Sigmoid colon (tissue), 7 donors: ENCODE results near the gene NR2F1-AS1. TPM values are rescaled to one million over a fixed set of nuclear protein-coding genes. Genes with fewer than 3 reads are reported as not detected.

ENCODE experiments used
- DNase-seq: peaks from one replicate; pipeline ENCODE4 v3.0.0-alpha.2; 2019
- H3K27ac ChIP-seq, 4 donors: fragments of 200-600 bp; sonication (generic); one replicate each; pipeline ENCODE4 v1.5.1; 2016 to 2019; ENCODE audit warnings: mild to moderate bottlenecking in 1 of 4
- H3K27me3 ChIP-seq, 3 donors: fragments of 200-600 bp; sonication (generic); one replicate each; pipeline ENCODE4 v1.5.1; 2019; ENCODE audit warnings: mild to moderate bottlenecking in 1 of 3
- H3K36me3 ChIP-seq, 4 donors: fragments of 200-600 bp; sonication (generic); one replicate each; pipeline ENCODE4 v1.5.1; 2016 to 2019
- H3K4me1 ChIP-seq, 4 donors: fragments of 200-600 bp; sonication (generic); one replicate each; pipeline ENCODE4 v1.5.1; 2017 to 2019
- H3K4me3 ChIP-seq, 4 donors: fragments of 200-600 bp; sonication (generic); one replicate each; pipeline ENCODE4 v1.5.1; 2017 to 2019; ENCODE audit warnings: mild to moderate bottlenecking in 2 of 4, moderate library complexity in 1 of 4
- H3K9me3 ChIP-seq, 4 donors: fragments of 200-600 bp in 3 of 4; sonication (generic) in 3 of 4; one replicate each; pipeline versions ENCODE4 v1.5.1 to v1.6.1; 2013 to 2019
- EP300 ChIP-seq, 4 donors: sonication (generic); formaldehyde crosslinking; IDR thresholded peaks; one replicate each; pipeline ENCODE4 v1.6.1; 2017; ENCODE audit warnings: antibody characterized with exemption in 4 of 4
- POLR2A ChIP-seq, 2 donors: fragments of 450-650 bp; IDR thresholded peaks; one replicate each; pipeline ENCODE4 v1.6.1; 2016; ENCODE audit warnings: antibody characterized with exemption in 2 of 2, mild to moderate bottlenecking in 2 of 2, moderate library complexity in 2 of 2
- POLR2AphosphoS5 ChIP-seq, 4 donors: sonication (generic); formaldehyde crosslinking; IDR thresholded peaks; one replicate each; pipeline ENCODE4 v1.6.1; 2017; ENCODE audit warnings: antibody characterized with exemption in 4 of 4
- WGBS, 2 donors: extraction: QIAGEN DNeasy Blood & Tissue Kit; methylation state at CpG; one replicate each; pipeline ENCODE4 v1.1.7; 2013; 5-methylcytosine and 5-hydroxymethylcytosine counted together
- intact Hi-C: fragments of 100-400 bp; cut with DNase I; formaldehyde crosslinking; loops from one replicate; pipeline ENCODE4 v1.15.1; 2023
- polyA plus RNA-seq, 3 donors: library from polyadenylated mRNA; stranded (reverse); fragments of 200-250 nt; gene quantifications; one replicate each; pipeline ENCODE4 v1.2.3, GENCODE V29; 2013
- total RNA-seq, 4 donors: library from RNA; depleted of rRNA; stranded (reverse); fragments of >200 nt; gene quantifications; one replicate each; pipeline ENCODE4 v1.1.0, GENCODE V29; 2016
- TF ChIP-seq, protein P1 (sequence below), 4 experiments: fragments of 450-650 bp in 3 of 4; fragments of 200-600 bp in 1 of 4; IDR thresholded peaks; one replicate each; pipeline ENCODE4 v1.5.1; 2016 to 2019; ENCODE audit warnings: antibody characterized with exemption in 4 of 4, mild to moderate bottlenecking in 3 of 4, moderate library complexity in 2 of 4
- donor health status: healthy with polysubstance abuse.
- donor health status: Bipolar disorder and iron deficiency.
- donor health status: healthy.

Gene NR2F1-AS1
- total and polyA plus RNA-seq, 7 donors = 1.4 to 15.2 (median 8.9) TPM

DNA sequence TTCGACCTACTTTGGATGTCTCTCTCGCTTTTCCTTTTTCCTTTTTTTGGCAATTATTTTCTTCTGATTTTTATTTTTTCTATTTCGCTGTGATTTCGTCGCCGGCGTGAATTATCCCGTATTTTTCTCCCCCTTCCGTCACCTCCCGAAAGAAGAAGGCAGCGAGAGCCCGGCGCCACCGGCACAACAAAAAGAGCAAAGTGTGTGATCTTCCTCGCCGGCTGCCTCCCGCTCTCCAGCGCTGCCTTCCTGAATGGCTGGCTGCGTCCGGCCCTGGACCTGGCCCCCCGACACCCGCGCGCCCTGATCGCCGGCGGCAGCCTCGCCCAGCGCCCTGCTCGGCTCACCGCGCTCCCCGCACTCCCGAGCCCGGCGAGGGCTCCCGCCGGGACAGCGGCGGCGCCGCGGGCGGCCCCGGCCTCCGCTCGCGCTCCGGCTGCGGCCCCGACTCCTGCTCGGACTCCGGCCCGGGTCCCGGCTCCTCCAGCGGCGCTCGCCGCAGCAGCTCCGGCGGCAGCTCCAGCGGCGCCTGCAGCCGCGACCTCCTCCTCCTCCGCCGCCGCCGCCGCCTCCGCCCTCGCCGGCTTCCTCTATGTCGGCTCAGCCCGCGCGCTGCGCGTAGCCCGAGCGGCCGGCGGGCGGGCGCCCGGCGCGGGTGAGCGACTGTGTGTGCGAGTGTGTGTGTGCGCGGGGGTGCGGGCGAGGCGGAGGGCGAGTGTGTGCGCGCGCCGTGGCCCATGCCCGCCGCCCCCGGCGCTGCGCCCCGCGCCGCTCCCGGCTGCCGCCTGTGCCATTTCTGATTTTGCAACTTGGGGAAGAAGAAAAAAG is 3.0 kb upstream of the NR2F1-AS1 start:
- peaks cover 0 to 50% (median 45%) of the 10 kb centered on the region in 4 donors for H3K4me1 ChIP-seq
- H3K36me3 ChIP-seq = no peaks in the 10 kb centered on the region
- H3K27me3 ChIP-seq = peaks cover 9 to 92% (median 51%) of the 10 kb centered on the region in 3 donors
- peak; percentile 71 for DNase-seq
- WGBS, 2 donors = 1% methylated on average over 110 of the region's 110 CpGs
- no peaks in the 10 kb centered on the region for H3K9me3 ChIP-seq
- peak overlapping the region; percentile 66 to 90 (median 73) for H3K27ac ChIP-seq
- intact Hi-C loops = loop anchor here (5.0 to 10.0 kb wide), 3 partner anchors 38 to 531 kb away; a partner anchor contains a TSS
- no peak for TF ChIP-seq POLR2A (IDR thresholded peaks at IDR 0.05)
- TF ChIP-seq EP300 (IDR thresholded peaks at IDR 0.05) = no peak
- no peak for TF ChIP-seq POLR2AphosphoS5 (IDR thresholded peaks at IDR 0.05)
- TF ChIP-seq, protein P1, sequence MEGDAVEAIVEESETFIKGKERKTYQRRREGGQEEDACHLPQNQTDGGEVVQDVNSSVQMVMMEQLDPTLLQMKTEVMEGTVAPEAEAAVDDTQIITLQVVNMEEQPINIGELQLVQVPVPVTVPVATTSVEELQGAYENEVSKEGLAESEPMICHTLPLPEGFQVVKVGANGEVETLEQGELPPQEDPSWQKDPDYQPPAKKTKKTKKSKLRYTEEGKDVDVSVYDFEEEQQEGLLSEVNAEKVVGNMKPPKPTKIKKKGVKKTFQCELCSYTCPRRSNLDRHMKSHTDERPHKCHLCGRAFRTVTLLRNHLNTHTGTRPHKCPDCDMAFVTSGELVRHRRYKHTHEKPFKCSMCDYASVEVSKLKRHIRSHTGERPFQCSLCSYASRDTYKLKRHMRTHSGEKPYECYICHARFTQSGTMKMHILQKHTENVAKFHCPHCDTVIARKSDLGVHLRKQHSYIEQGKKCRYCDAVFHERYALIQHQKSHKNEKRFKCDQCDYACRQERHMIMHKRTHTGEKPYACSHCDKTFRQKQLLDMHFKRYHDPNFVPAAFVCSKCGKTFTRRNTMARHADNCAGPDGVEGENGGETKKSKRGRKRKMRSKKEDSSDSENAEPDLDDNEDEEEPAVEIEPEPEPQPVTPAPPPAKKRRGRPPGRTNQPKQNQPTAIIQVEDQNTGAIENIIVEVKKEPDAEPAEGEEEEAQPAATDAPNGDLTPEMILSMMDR (IDR thresholded peaks at IDR 0.05) = no peak
- H3K4me3 ChIP-seq = peak overlapping the region; percentile 39 to 63 (median 58)

DNA sequence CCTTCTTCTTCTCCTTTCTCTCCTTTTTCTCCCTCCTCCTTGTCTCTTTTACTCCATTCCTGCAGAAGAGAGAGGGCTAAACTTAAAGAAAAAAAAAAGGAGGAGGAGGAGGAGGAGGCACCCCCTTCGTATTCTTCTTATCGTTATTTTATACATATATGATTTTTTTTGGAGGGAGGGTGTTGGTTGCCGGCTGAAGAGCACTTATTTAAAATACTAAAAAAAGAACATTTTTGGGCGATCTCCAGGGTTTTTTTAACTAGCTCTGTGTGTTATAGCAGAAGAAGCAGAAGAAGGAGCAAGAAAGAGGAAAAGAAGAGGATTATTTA is 2.4 kb upstream of the NR2F1-AS1 start:
- no peak for DNase-seq
- Histone ChIP-seq H3K36me3 (no peaks in the 10 kb centered on the region), H3K4me3 (peak overlapping the region; percentile 39 to 63 (median 58)), H3K9me3 (no peaks in the 10 kb centered on the region), H3K27me3 (peaks cover 9 to 92% (median 51%) of the 10 kb centered on the region in 3 donors), H3K27ac (peak overlapping the region; percentile 66 to 90 (median 73)), H3K4me1 (peaks cover 0 to 52% (median 48%) of the 10 kb centered on the region in 4 donors)
- TF ChIP-seq POLR2A (IDR thresholded peaks at IDR 0.05) (no peak), EP300 (IDR thresholded peaks at IDR 0.05) (no peak), POLR2AphosphoS5 (IDR thresholded peaks at IDR 0.05) (no peak)
- TF ChIP-seq, protein P1 (IDR thresholded peaks at IDR 0.05) = no peak
- intact Hi-C loops = loop anchor here (5.0 to 10.0 kb wide), 3 partner anchors 39 to 531 kb away; a partner anchor contains a TSS
- 2 to 5% methylated on average over 4 of the region's 4 CpGs for WGBS, 2 donors

DNA sequence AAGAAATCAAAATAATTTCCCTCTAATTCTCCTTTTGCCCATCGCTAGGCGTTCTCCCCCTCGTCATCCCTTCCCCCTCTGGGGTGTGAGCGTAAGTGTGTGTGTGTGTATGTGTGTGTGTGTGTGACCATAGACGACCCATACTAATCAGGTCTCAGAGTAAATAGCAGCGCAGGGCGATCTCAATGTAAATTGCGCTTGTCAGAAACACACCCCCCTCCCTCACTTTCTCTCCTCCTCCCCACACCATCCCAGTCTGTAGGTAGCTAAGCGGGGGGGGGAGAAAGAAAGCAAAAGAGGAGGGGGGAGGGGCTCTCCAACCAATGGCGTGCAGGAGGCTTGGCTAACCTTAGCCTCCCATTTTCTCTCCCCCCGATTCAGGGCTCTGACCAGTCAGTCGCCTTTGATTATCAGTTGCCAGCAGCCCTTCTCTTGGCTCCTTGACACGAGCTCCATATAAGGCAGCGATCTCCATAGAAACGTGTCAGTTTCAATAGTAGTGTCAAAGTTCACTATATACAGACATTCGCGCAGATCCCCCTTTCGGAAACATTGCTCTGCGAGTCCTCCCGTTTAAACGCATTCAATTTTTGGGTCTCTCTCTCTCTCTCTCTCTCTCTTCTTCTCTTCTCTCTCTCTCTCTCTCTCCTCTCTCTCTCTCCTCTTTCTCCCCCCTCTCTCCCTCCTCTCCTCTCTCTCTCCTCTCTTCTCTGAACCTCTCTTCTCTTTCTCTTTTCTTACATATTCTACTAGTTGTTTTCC is 1.8 kb upstream of the NR2F1-AS1 start, which contains the start of gene NR2F1:
TSS of gene NR2F1 (plus strand) at position 546 of the 762 bp plus-strand sequence. CDS start 1,802 bp downstream, outside the sequence.
- peaks cover 0 to 52% (median 48%) of the 10 kb centered on the region in 4 donors for H3K4me1 ChIP-seq
- 0 to 4% methylated on average over 21 of the region's 21 CpGs for WGBS, 2 donors
- intact Hi-C loops = loop anchor here (5.0 to 10.0 kb wide), 3 partner anchors 39 to 532 kb away; a partner anchor contains a TSS
- TF ChIP-seq EP300 (IDR thresholded peaks at IDR 0.05) (no peak), POLR2AphosphoS5 (IDR thresholded peaks at IDR 0.05) (peak in 3 of 4 donors; percentile 8 to 44 (median 39)), POLR2A (IDR thresholded peaks at IDR 0.05) (no peak)
- TF ChIP-seq, protein P1 (IDR thresholded peaks at IDR 0.05) = peak in 3 of 4 experiments; percentile 53 to 92 (median 90)
- no peaks in the 10 kb centered on the region for H3K9me3 ChIP-seq
- H3K4me3 ChIP-seq = peak within 1 kb of the TSS; percentile 39 to 63 (median 58)
- DNase-seq = peak; percentile 94
- H3K27me3 ChIP-seq = peaks cover 9 to 92% (median 48%) of the 10 kb centered on the region in 3 donors
- H3K36me3 ChIP-seq = no peaks in the 10 kb centered on the region
- H3K27ac ChIP-seq = peak within 1 kb of the TSS; percentile 66 to 90 (median 73)

DNA sequence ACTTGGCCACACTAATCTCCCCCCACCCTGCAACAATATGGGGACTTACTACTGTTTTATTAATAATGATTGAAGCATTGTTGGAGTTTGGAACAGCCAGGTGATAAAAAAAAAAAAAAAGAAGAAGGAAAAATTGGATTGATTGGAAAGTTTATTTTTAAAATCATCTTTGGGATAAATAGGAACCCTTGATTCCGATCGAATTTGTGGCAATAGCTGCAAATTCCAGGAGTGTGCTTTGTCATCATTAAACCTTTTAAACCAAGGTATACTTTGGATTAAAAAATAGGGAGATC is 1.1 kb upstream of the NR2F1-AS1 start:
- Histone ChIP-seq H3K9me3 (no peaks in the 10 kb centered on the region), H3K4me3 (peak overlapping the region; percentile 8 to 63 (median 58)), H3K27ac (peak overlapping the region; percentile 66 to 90 (median 73)), H3K36me3 (no peaks in the 10 kb centered on the region), H3K27me3 (peaks cover 9 to 92% (median 41%) of the 10 kb centered on the region in 3 donors), H3K4me1 (peaks cover 0 to 52% (median 48%) of the 10 kb centered on the region in 4 donors)
- intact Hi-C loops = loop anchor here (5.0 to 10.0 kb wide), 3 partner anchors 40 to 533 kb away; a partner anchor contains a TSS
- 2 to 4% methylated on average over 2 of the region's 2 CpGs for WGBS, 2 donors
- TF ChIP-seq POLR2A (IDR thresholded peaks at IDR 0.05) = no peak
- DNase-seq = no peak
